Bone marrow (tissue), 2 donors: ENCODE data around the gene ARTN.

Experiments
- DNase-seq, 2 donors: peaks; one replicate each; lab custom pipeline; 2025; lab: John Stamatoyannopoulos, UW

The ARTN gene

GRCh38 chr1:43947874-43948437 is 14.4 kb downstream of the ARTN start:
- DNase-seq: no peak

DNA sequence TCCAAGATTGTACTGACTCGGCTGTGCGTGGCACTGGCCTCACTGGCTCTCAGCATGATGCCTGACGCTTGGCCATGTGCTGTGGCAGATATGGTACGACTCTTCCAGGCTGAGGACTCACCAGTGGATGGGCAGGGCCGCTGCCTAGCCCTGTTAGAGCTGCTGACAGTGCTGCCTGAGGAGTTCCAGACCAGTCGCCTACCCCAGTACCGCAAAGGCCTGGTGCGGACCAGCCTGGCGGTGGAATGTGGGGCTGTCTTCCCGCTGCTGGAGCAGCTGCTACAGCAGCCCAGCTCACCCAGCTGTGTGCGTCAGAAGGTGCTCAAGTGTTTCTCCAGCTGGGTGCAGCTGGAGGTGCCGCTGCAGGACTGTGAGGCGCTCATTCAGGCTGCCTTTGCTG is 16.1 kb downstream of the ARTN start:
- DNase-seq: no peak

DNA sequence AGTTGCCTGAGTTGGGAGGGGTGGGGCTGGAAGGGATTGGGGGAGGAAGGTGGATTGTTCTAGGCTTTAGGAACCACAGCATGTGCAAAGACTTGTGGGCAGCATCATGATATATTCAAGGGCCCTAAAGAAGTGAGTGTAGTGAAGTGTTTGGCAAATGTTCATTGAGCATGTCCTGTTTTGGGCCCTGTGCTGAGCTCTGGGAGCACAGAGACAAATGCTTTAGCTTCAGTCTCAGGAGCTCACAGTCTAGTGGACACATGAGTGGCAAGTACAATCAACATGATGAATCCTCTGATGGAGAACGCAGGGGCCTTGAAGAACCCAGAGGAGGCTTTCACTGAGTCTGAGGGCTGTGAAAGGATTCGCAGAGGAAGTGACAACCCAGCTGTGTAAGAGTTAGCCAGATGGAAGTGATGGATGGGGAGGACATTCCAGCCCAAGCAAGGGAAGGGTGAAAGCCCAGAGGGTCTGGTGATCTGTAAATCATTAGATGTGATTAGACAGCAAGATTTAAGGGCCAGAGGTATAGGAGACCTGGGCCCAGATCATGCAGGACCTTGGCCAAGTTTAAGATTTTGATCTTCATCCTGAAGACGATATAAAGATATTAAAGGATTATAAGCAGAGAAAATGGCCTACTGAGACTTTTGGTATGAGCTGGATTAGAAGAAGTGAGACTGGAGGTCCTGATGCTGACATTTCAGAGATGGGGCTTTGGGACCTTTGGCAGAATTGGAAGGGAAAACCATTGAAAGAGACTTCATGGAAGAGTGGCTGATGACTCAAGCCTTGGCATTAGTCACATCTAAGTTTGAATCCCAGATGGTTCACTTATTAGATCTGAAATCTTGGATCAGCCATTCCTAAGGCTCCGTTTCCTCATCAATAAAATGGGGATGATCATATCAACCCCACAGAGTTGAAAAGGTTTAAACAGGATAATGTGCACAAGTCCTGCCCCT is 17.7 kb downstream of the ARTN start:
- no peak for DNase-seq

- DNase-seq: no peak
These were observed 19.2 kb downstream of the ARTN start for GRCh38 chr1:43952731-43953346.

DNA sequence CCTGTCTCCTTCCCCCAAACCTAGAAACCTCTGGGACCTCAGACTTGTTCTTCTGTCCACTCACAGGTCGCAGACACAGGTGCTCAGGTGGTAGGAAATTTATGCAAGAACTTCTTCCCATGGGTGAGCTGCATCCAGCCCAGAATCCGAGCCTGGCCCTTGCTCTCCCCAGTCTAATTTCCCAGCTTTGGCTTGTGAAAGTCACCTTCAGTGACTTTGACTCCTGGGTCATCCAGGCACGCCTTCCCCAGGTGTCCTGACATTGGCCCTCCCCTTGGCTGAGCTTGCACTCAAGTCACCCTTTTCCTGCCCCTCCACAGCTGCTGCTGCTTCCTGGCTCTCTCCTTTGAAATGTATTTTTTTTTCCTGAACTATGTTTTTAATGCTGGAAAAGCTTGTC is 19.8 kb downstream of the ARTN start:
- DNase-seq: no peak

DNA sequence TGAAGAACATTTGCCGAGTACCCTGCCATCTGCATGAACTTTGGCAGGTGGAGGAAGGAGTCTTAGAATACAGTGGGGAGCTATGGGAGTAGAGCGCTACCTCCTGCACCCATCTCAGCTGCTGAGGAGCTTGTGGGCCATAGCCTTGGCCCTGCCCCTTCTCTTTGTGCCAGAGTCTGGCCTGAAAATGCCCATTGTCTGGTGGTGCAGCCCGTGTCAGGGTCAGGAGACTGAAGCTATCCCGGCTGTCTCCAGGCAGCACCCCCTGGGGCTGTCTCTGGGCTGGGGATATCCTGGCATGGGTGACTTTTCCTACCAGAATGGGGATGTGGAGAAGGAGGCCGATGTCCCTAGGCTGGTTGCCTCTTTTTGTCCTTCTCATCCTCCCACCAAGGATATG is 20.4 kb downstream of the ARTN start:
- DNase-seq: no peak

- DNase-seq: no peak
These were observed 22.6 kb downstream of the ARTN start for GRCh38 chr1:43956234-43956633.

DNA sequence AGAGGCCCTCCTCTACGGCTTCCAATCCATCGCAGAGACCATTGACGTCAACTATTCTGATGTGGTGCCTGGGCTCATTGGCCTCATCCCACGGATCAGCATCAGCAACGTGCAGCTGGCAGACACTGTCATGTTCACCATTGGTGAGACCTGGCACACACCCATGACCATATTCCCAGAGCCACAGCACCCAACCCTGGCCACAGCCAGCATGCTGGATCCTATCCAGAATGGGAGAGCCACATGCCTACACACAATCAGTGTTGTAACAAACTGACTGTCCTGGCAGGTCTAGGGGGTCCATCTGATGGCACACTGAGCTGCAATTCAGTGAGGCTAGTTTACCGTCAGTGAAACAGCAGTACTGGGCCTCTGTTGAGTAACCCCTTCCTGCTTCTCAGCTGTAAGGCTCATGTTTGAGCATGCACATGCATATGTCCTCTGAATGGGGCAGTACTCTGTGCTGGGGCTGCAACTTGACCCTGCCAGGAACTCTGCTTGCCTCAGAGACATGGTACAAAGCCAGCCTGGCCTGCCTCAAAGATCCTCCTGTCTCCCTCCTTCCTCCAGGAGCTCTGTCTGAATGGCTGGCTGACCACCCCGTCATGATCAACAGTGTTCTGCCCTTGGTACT is 23.9 kb downstream of the ARTN start:
- no peak for DNase-seq

GRCh38 chr1:43958351-43959255 is 25.0 kb downstream of the ARTN start:
- DNase-seq: no peak

DNA sequence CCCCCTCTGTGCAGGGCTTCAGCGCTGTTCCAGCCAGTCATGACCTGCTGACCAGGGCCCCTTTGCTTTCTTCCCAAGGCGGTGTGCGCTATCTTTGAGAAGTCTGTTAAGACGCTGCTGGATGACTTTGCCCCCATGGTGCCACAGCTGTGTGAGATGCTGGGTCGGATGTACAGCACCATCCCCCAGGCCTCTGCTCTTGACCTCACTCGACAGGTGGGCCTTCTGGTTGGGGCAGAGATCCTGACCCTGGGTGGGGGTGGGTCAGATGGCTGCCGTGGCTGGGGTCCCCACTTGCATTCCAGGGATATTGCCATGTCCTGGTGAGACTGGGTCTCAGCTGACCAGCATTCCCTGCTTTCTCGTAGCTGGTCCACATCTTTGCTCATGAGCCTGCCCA is 27.2 kb downstream of the ARTN start:
- no peak for DNase-seq

GRCh38 chr1:43961692-43962091 is 28.1 kb downstream of the ARTN start:
- DNase-seq: no peak

DNA sequence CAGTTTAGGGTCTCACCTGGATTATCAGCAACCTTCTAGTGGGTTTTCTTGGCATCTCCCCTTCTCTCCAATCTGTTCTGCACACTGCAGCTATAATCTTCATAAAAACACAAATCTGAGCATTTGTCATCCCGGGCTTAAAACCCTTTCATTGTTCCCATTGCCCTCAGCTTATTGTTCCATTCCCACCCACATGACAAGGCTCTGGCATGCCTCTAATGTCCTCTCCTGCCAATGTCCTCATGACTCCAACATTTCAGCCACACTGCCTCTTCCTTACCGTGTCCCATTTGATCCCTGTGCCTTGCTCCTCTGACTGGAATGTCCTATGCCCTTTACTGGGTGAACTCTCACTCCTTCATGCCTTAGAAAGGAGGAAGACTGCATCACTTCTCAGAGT is 28.7 kb downstream of the ARTN start:
- no peak for DNase-seq

DNA sequence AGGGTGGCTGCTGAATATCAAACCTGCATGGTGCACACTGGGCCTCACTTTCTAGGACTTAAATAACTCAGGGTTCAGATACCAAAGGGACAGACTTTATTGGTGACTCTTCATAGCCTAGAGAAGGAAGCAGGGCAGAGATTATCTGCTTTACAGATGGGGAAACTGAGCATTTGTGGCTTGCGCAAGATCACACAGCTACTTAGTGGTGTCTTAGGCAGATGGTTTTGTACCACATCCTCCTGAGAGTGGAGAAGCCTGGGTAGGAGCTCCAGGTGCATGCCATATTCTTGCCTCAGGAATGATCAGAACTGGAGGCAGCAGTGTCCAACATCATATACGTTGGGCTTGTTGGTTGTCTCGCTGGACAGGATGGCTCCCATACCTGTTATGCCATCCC is 29.4 kb downstream of the ARTN start:
- DNase-seq: no peak

GRCh38 chr1:43963890-43964289 is 30.3 kb downstream of the ARTN start:
- DNase-seq: no peak

DNA sequence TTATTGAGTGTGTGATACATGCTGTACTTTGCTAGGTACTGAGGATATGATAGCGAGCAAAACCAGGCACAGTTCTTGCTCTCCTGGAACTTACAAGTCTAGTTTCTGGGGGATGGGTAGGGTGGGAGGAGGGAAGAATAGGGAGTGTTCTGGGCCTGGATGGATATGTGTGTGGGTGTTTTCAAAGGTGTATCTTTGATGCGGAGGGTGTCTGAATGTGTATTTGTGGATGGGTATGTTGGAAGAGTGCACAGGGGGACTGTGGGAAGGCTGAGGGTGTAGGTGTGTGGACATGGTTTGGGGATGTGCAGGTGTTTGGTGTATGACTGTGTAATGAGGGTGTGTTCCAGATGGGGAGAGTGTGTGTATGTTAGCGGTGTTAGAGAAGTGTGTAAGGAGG is 31.7 kb downstream of the ARTN start:
- DNase-seq: no peak

- no peak for DNase-seq
These were observed 34.8 kb downstream of the ARTN start for GRCh38 chr1:43968348-43968948.

DNA sequence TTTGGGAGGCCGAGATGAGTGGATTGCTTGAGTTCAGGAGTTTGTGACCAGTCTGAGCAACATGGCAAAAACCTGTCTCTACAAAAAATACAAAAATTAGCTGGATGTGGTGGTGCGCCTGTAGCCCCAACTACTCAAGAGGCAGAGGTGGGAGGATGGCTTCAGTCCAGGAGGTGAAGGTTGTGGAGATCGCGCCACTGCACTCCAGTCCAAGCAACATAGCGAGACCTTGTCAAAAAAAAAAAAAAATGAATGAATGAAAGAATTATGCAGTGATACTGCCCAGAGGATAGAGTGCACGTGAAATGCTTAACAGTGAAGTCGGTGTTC is 35.8 kb downstream of the ARTN start:
- DNase-seq: no peak

DNA sequence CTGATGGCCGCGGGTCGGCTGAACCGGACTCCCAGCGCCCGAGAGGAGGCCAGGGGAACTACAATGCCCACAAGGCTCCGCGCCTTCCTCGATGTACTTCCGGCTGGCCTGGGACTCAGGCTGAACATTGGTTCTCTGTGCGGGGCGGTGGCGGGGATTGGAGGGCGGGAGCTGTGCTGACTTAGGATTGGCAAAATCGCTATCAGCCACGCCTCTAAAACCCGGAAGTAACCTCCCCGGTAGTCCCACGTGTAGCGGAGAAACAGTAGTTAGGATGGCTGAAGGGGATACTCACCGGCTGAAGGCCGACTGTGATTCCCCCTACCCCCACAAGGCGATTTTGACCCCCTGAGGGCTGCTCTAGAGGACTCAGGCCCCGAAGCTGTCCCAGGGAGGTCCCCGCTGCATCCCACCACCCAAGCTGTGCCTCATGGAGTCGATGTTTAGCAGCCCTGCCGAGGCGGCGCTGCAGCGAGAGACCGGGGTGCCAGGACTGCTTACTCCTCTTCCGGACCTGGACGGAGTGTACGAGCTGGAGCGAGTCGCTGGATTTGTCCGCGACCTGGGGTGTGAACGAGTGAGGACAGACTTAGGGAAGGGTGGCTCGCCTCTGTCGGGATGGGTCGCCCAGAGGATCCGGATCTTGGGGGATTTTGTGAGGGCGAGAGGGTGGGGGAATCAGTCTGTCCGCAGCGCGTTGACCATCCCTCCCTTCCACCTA is 36.3 kb downstream of the ARTN start, which contains the start of gene DPH2:
DPH2 (plus strand) TSS at position 265 of the 721 bp plus-strand sequence; CDS start at position 431, 166 bp downstream.
- peak; percentile 73 to 95 for DNase-seq

DNA sequence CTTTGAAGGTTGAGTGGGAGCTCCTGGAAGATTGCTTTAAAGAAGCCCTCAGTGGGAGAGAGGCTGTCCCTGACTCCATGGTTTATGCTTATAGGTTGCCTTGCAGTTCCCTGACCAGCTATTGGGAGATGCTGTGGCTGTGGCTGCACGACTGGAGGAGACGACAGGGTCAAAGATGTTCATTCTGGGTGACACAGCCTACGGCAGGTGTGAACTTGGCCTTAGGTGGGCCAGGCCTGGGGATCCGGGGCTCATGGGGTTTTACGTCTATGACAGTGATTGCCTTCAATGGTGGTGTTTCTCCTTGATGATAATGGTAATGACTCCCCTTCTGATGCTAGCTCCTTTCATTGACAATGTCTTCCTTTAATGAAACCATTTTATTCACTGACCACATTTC is 36.9 kb downstream of the ARTN start:
- DNase-seq: no peak

DNA sequence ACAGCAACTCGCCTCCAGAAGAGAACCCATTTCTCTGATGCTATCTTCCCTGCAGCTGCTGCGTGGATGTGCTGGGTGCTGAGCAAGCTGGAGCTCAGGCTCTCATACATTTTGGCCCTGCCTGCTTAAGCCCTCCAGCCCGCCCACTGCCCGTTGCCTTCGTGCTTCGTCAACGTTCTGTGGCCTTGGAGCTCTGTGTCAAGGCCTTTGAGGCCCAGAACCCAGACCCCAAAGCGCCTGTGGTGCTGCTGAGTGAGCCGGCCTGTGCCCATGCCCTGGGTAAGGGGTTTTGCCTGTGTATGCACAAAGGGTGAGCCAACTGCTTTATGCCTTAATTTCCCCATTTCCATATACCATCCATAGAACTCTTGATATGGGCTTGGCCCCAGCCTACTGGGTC is 37.3 kb downstream of the ARTN start:
- no peak for DNase-seq
